HepG2 (cell line): ENCODE data around the gene RGS19. TPM values are rescaled to one million over a fixed set of nuclear protein-coding genes. Genes with fewer than 3 reads are reported as not detected.

ENCODE experiments used
- EP300 ChIP-seq, 3 experiments: sonication (generic) in 1 of 3; formaldehyde crosslinking in 1 of 3; IDR thresholded peaks; 2 replicates each; pipeline versions ENCODE4 v1.5.1 to v1.6.1; 2011 to 2020; ENCODE audit warnings: low read depth in 2 of 3, low read length in 2 of 3, borderline replicate concordance in 1 of 3, improper control_type of control experiment in 1 of 3, mild to moderate bottlenecking in 1 of 3, missing genetic modification reagents in 1 of 3, moderate library complexity in 1 of 3
- ESRRA ChIP-seq: sonication (generic); formaldehyde crosslinking; IDR thresholded peaks from 2 replicates; pipeline ENCODE4 v1.5.1; 2020; ENCODE audit warnings: mild to moderate bottlenecking, low read depth, missing genetic modification reagents
- FOSL1 ChIP-seq: sonication (generic); formaldehyde crosslinking; IDR thresholded peaks from 2 replicates; pipeline ENCODE4 v1.9.0; 2021; ENCODE audit warnings: missing genetic modification reagents, borderline replicate concordance
- GATAD1 ChIP-seq: IDR thresholded peaks from 2 replicates; pipeline ENCODE4 v1.6.1; 2016; ENCODE audit warnings: missing genetic modification reagents, missing compliant biosample characterization
- IRF2 ChIP-seq: IDR thresholded peaks from 2 replicates; pipeline ENCODE4 v1.6.1; 2018; ENCODE audit warnings: missing genetic modification reagents, missing compliant biosample characterization
- MED13 ChIP-seq: sonication (generic); formaldehyde crosslinking; IDR thresholded peaks from 2 replicates; pipeline ENCODE4 v1.5.0; 2020; ENCODE audit warnings: missing genetic modification reagents
- PLRG1 ChIP-seq: fragments of 450-650 bp; conservative IDR thresholded peaks from 2 replicates; pipeline ENCODE4 v1.6.1; 2016
- POLR2G ChIP-seq: fragments of 200-400 bp; formaldehyde crosslinking; IDR thresholded peaks from 2 replicates; pipeline ENCODE4 v1.6.1; 2018; ENCODE audit warnings: mild to moderate bottlenecking, low read depth, low read length, moderate library complexity
- SOX13 ChIP-seq, 3 experiments: fragments of 450-650 bp in 1 of 3; sonication (generic) in 1 of 3; formaldehyde crosslinking in 1 of 3; IDR thresholded peaks in 2 of 3; conservative IDR thresholded peaks in 1 of 3; 2 replicates each; pipeline versions ENCODE4 v1.5.0 to v1.6.1; 2016 to 2020; ENCODE audit warnings: antibody characterized with exemption in 1 of 3, mild to moderate bottlenecking in 1 of 3, missing compliant biosample characterization in 1 of 3, missing genetic modification reagents in 1 of 3, moderate library complexity in 1 of 3
- XRCC5 ChIP-seq: fragments of 200-400 bp; formaldehyde crosslinking; optimal IDR thresholded peaks from 2 replicates; pipeline ENCODE3; 2017; ENCODE audit warnings: mild to moderate bottlenecking, low read length
- ZBTB7B ChIP-seq: sonication (generic); formaldehyde crosslinking; IDR thresholded peaks from 2 replicates; pipeline ENCODE4 v1.4.0; 2020; ENCODE audit warnings: missing genetic modification reagents
- ZNF143 ChIP-seq: sonication (generic); formaldehyde crosslinking; IDR thresholded peaks from 2 replicates; pipeline ENCODE4 v1.4.0; 2020; ENCODE audit warnings: missing genetic modification reagents
- ZNF709 ChIP-seq: sonication (generic); formaldehyde crosslinking; IDR thresholded peaks from 2 replicates; pipeline ENCODE4 v1.5.0; 2020; ENCODE audit warnings: mild to moderate bottlenecking, missing genetic modification reagents
- polyA plus RNA-seq, 8 experiments: library from polyadenylated mRNA; depleted of rRNA in 3 of 8; stranded (reverse) in 7 of 8; unstranded in 1 of 8; fragments of >200 nt; fragmentation: Illumina TruSeq in 4 of 8; extraction: Trizol in 4 of 8; gene quantifications; 2 replicates each; pipeline versions ENCODE4 v1.2.1 to v1.2.3, GENCODE V29; 2011 to 2016; ENCODE audit warnings: low read depth in 4 of 8, missing spikeins in 1 of 8, mixed read lengths in 1 of 8; ENCODE audit not compliant: insufficient read depth in 1 of 8
- total RNA-seq, 5 experiments: library from RNA; depleted of rRNA; stranded (reverse); fragments of >200 nt; fragmentation: Illumina TruSeq; extraction: Trizol; gene quantifications; 2 replicates each; pipeline ENCODE4 v1.2.3, GENCODE V29; 2016; ENCODE audit warnings: low read depth in 1 of 5
- TF ChIP-seq, protein P1 (sequence below): sonication (generic); formaldehyde crosslinking; IDR thresholded peaks from 2 replicates; pipeline ENCODE4 v1.8.0; 2023; ENCODE audit warnings: mild to moderate bottlenecking, missing genetic modification reagents
- TF ChIP-seq, protein P2 (sequence below): sonication (generic); formaldehyde crosslinking; IDR thresholded peaks from 2 replicates; pipeline ENCODE4 v1.5.0; 2020; ENCODE audit warnings: mild to moderate bottlenecking, missing genetic modification reagents
- TF ChIP-seq, protein P3 (sequence below): sonication (generic); formaldehyde crosslinking; IDR thresholded peaks from 2 replicates; pipeline ENCODE4 v1.5.0; 2020; ENCODE audit warnings: mild to moderate bottlenecking, missing genetic modification reagents, borderline replicate concordance

The RGS19 gene
- total and polyA plus RNA-seq, 2 of the 13 experiments (the other 11 are each of a cell fraction or from before 2014, with no cell fraction given), result 10.7 to 11.9 TPM

DNA sequence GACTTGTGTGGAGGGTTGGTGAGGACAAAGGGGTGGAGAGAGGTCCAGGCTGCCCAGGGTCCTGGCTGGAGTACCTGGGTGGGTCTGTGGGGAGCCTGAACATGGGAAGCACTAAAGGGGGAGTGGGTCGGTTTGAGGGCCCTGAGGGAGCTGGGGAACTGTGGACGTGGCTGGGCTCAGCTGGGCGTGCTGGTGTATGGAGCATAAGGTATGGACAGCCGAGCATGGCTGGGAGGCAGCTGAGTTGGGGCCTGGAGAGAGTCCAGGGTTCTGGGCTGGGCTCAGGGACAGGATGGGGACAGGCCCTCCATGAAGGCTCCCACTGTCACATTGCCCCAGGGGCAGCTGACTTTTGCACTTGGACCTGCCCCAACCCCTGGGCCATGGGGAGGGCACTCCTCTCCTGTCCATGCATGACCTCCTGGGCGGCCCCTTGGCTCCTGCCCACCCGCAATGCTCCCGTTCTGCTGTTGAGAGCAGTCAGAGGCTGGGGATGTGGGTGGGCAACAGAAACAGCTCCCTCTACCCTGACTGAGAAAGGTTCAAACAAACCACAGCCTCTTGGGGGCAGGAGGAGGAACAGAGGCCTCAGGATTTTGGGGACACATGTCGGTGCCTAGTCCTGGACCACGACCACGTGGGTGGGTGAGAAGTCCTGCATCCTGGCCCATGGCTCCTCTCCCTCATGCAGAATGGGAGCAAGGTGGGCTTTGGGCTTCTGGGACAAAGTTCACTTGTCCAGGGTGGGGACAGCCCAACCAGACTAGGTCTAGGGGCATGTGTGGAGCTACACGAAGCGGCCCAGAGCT is 38.9 kb downstream of the RGS19 start (continued):
- TF ChIP-seq, protein P1, sequence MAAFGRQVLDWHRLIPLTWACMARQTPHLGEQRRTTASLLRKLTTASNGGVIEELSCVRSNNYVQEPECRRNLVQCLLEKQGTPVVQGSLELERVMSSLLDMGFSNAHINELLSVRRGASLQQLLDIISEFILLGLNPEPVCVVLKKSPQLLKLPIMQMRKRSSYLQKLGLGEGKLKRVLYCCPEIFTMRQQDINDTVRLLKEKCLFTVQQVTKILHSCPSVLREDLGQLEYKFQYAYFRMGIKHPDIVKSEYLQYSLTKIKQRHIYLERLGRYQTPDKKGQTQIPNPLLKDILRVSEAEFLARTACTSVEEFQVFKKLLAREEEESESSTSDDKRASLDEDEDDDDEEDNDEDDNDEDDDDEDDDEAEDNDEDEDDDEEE, result no peak
- TF ChIP-seq, protein P2, sequence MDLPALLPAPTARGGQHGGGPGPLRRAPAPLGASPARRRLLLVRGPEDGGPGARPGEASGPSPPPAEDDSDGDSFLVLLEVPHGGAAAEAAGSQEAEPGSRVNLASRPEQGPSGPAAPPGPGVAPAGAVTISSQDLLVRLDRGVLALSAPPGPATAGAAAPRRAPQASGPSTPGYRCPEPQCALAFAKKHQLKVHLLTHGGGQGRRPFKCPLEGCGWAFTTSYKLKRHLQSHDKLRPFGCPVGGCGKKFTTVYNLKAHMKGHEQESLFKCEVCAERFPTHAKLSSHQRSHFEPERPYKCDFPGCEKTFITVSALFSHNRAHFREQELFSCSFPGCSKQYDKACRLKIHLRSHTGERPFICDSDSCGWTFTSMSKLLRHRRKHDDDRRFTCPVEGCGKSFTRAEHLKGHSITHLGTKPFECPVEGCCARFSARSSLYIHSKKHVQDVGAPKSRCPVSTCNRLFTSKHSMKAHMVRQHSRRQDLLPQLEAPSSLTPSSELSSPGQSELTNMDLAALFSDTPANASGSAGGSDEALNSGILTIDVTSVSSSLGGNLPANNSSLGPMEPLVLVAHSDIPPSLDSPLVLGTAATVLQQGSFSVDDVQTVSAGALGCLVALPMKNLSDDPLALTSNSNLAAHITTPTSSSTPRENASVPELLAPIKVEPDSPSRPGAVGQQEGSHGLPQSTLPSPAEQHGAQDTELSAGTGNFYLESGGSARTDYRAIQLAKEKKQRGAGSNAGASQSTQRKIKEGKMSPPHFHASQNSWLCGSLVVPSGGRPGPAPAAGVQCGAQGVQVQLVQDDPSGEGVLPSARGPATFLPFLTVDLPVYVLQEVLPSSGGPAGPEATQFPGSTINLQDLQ (CRISPR knock-in tag), result peak; percentile 91
- TF ChIP-seq XRCC5 (peak; percentile 52), FOSL1 (CRISPR knock-in tag) (no peak; the same call in 1 of the 2 replicates), MED13 (CRISPR knock-in tag) (no peak), ZNF709 (CRISPR knock-in tag) (no peak), SOX13 (IDR thresholded peaks at IDR 0.05) (no peak), SOX13 (CRISPR knock-in tag; conservative IDR thresholded peaks at IDR 0.05 in 1 of 2, IDR thresholded peaks at IDR 0.05 in 1 of 2) (no peak), PLRG1 (no peak), GATAD1 (CRISPR knock-in tag) (0 out of 2 replicates have a peak, but pooled peaks have one; percentile 15), ZNF143 (peak; percentile 27; the same call in 1 of the 2 replicates), ZBTB7B (CRISPR knock-in tag) (peak; percentile 81), EP300 (IDR thresholded peaks at IDR 0.05; ENCODE audit: low read depth in 2 of 2, low read length in 2 of 2) (no peak; a peak in 1 of 4 replicates), EP300 (CRISPR knock-in tag; IDR thresholded peaks at IDR 0.05; ENCODE audit: borderline replicate concordance) (no peak), POLR2G (peak; percentile 75), IRF2 (CRISPR knock-in tag) (no peak), ESRRA (peak; percentile 82)
- TF ChIP-seq, protein P3, sequence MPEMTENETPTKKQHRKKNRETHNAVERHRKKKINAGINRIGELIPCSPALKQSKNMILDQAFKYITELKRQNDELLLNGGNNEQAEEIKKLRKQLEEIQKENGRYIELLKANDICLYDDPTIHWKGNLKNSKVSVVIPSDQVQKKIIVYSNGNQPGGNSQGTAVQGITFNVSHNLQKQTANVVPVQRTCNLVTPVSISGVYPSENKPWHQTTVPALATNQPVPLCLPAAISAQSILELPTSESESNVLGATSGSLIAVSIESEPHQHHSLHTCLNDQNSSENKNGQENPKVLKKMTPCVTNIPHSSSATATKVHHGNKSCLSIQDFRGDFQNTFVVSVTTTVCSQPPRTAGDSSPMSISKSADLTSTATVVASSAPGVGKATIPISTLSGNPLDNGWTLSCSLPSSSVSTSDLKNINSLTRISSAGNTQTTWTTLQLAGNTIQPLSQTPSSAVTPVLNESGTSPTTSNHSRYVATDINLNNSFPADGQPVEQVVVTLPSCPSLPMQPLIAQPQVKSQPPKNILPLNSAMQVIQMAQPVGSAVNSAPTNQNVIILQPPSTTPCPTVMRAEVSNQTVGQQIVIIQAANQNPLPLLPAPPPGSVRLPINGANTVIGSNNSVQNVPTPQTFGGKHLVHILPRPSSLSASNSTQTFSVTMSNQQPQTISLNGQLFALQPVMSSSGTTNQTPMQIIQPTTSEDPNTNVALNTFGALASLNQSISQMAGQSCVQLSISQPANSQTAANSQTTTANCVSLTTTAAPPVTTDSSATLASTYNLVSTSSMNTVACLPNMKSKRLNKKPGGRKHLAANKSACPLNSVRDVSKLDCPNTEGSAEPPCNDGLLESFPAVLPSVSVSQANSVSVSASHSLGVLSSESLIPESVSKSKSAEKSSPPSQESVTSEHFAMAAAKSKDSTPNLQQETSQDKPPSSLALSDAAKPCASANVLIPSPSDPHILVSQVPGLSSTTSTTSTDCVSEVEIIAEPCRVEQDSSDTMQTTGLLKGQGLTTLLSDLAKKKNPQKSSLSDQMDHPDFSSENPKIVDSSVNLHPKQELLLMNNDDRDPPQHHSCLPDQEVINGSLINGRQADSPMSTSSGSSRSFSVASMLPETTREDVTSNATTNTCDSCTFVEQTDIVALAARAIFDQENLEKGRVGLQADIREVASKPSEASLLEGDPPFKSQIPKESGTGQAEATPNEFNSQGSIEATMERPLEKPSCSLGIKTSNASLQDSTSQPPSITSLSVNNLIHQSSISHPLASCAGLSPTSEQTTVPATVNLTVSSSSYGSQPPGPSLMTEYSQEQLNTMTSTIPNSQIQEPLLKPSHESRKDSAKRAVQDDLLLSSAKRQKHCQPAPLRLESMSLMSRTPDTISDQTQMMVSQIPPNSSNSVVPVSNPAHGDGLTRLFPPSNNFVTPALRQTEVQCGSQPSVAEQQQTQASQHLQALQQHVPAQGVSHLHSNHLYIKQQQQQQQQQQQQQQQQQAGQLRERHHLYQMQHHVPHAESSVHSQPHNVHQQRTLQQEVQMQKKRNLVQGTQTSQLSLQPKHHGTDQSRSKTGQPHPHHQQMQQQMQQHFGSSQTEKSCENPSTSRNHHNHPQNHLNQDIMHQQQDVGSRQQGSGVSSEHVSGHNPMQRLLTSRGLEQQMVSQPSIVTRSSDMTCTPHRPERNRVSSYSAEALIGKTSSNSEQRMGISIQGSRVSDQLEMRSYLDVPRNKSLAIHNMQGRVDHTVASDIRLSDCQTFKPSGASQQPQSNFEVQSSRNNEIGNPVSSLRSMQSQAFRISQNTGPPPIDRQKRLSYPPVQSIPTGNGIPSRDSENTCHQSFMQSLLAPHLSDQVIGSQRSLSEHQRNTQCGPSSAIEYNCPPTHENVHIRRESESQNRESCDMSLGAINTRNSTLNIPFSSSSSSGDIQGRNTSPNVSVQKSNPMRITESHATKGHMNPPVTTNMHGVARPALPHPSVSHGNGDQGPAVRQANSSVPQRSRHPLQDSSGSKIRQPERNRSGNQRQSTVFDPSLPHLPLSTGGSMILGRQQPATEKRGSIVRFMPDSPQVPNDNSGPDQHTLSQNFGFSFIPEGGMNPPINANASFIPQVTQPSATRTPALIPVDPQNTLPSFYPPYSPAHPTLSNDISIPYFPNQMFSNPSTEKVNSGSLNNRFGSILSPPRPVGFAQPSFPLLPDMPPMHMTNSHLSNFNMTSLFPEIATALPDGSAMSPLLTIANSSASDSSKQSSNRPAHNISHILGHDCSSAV, result no peak
